K562 (cell line): ENCODE measurements around the gene TICRR. TPM values are rescaled to one million over a fixed set of nuclear protein-coding genes. Genes with fewer than 3 reads are reported as not detected.
A peak's percentile ranks its signal among the peaks of the same experiment; 100 is the strongest.

Experiments
- ATAC-seq: fragments of 200-7000 bp; cut with Tn5 transposase; 3 replicates; pipeline ENCODE4 v1.9.1; 2020; ENCODE audit warnings: moderate library complexity
- BruUV-seq: library from RNA; stranded (reverse); fragments of 400-500 nt; replicated peaks from 2 replicates; lab custom pipeline; 2021; lab: Mats Ljungman, UMichigan
- CTCF ChIA-PET: fragments of 300-600 bp; formaldehyde crosslinking; extraction: SDS; loops from one replicate; lab custom pipeline; 2021; ENCODE audit warnings: low intra/inter-chr PET ratio; lab: Yijun Ruan, JAX
- POLR2A ChIA-PET: fragments of 300-600, 350-650 bp; sonication (Branson Sonifier 250); formaldehyde crosslinking; extraction: SDS; loops from one replicate; lab custom pipeline; 2021; ENCODE audit warnings: antibody characterized with exemption, inconsistent platforms; lab: Yijun Ruan, JAX
- DNase-seq, 4 experiments: peaks; one replicate each; pipeline versions ENCODE4 v3.0.0 to v3.0.0-alpha.2; 2011 to 2018; ENCODE audit warnings: low spot score in 3 of 4, mixed read lengths in 3 of 4; ENCODE audit errors: extremely low read depth in 1 of 4
- FAIRE-seq: peaks from 2 replicates; lab custom pipeline; 2011; peaks lifted over from hg19 to GRCh38; lab: Jason Lieb, UNC
- H2AFZ ChIP-seq: 2 replicates; pipeline ENCODE4 v1.6.0; 2011; ENCODE audit warnings: low read depth, low read length, control low read depth, inconsistent platforms
- H3K27ac ChIP-seq: fragments of 200-600 bp; 3 replicates; pipeline ENCODE4 v1.8.0; 2011; ENCODE audit warnings: low read depth, mild to moderate bottlenecking, control low read depth, inconsistent platforms, low read length, moderate library complexity, mixed read lengths; ENCODE audit errors: extremely low read depth
- H3K27me3 ChIP-seq, 2 experiments: fragments of 300-600 bp in 1 of 2; 2 replicates in 1 of 2; 3 replicates in 1 of 2; pipeline versions ENCODE4 v1.6.0 to v1.8.0; 2011; ENCODE audit warnings: inconsistent platforms in 2 of 2, low read length in 2 of 2, mild to moderate bottlenecking in 1 of 2, mixed read lengths in 1 of 2, moderate library complexity in 1 of 2; ENCODE audit not compliant: control insufficient read depth in 2 of 2, insufficient read depth in 2 of 2
- H3K36me3 ChIP-seq: fragments of 300-600 bp; 3 replicates; pipeline ENCODE4 v1.8.0; 2011; ENCODE audit warnings: mild to moderate bottlenecking, low read length, inconsistent platforms; ENCODE audit not compliant: control insufficient read depth, insufficient read depth
- H3K4me1 ChIP-seq, 2 experiments: fragments of 200-600 bp in 1 of 2; replicated peaks in 1 of 2; 2 replicates in 1 of 2; 3 replicates in 1 of 2; pipeline versions ENCODE4 v1.5.1 to v1.8.0; 2011; ENCODE audit warnings: inconsistent platforms in 2 of 2, low read length in 2 of 2, mild to moderate bottlenecking in 1 of 2, mixed read lengths in 1 of 2, moderate library complexity in 1 of 2; ENCODE audit not compliant: control insufficient read depth in 2 of 2, insufficient read depth in 2 of 2
- H3K4me2 ChIP-seq: 2 replicates; pipeline ENCODE4 v1.6.1; 2011; ENCODE audit warnings: low read length, control low read depth, inconsistent platforms, mixed read lengths; ENCODE audit not compliant: insufficient read depth
- H3K4me3 ChIP-seq: fragments of 200-600 bp; sonication (generic), shearing (Covaris generic); 2 replicates; pipeline ENCODE4 v1.5.1; 2016; ENCODE audit warnings: control low read depth, inconsistent platforms
- H3K79me2 ChIP-seq: fragments of 200-600 bp; 3 replicates; pipeline ENCODE4 v1.8.0; 2011; ENCODE audit warnings: low read length, inconsistent platforms; ENCODE audit not compliant: control insufficient read depth, insufficient read depth
- H3K9ac ChIP-seq, 2 experiments: 2 replicates each; pipeline versions ENCODE4 v1.6.0 to v1.6.1; 2011; ENCODE audit warnings: low read depth in 2 of 2, low read length in 2 of 2, control low read depth in 1 of 2, inconsistent platforms in 1 of 2, mild to moderate bottlenecking in 1 of 2, mixed read lengths in 1 of 2; ENCODE audit not compliant: insufficient read depth in 1 of 2
- H3K9me1 ChIP-seq: one replicate; pipeline ENCODE4 v1.6.0; 2011; ENCODE audit warnings: inconsistent platforms, mild to moderate bottlenecking, low read length, moderate library complexity; ENCODE audit not compliant: control insufficient read depth, insufficient read depth
- H3K9me3 ChIP-seq: replicated peaks from 2 replicates; pipeline ENCODE4 v1.5.1; 2011; ENCODE audit warnings: low read depth, low read length, inconsistent platforms; ENCODE audit not compliant: control insufficient read depth, insufficient read depth
- H4K20me1 ChIP-seq: replicated peaks from 2 replicates; pipeline ENCODE4 v1.6.1; 2011; ENCODE audit warnings: low read length, inconsistent platforms, mixed read lengths; ENCODE audit not compliant: control insufficient read depth, insufficient read depth
- ARNT ChIP-seq, 2 experiments: fragments of 450-650 bp; IDR thresholded peaks; 2 replicates each; pipeline ENCODE4 v1.6.1; 2016; ENCODE audit warnings: mild to moderate bottlenecking in 1 of 2
- ZNF384 ChIP-seq: IDR thresholded peaks from 2 replicates; pipeline ENCODE4 v1.6.1; 2012; ENCODE audit warnings: low read depth, low read length, improper control_type of control experiment
- WGBS: fragments of 100-300 bp; shearing (Covaris generic); methylation state at CpG from one replicate; pipeline ENCODE4 v1.1.6; 2016; ENCODE audit warnings: low coverage, mixed read lengths; ENCODE audit not compliant: insufficient coverage; ENCODE audit errors: missing lambda C conversion rate; 5-methylcytosine and 5-hydroxymethylcytosine counted together
- in situ Hi-C: fragments of 300-500 bp; cut with MboI; formaldehyde crosslinking; loops from 4 replicates; pipeline ENCODE4 v1.15.0; 2018; ENCODE audit warnings: inconsistent platforms, mixed read lengths
- intact Hi-C: fragments of 100-400 bp; cut with micrococcal nuclease; formaldehyde crosslinking; loops from 2 replicates; pipeline ENCODE4 v1.14.2; 2022
- polyA plus RNA-seq, 8 experiments: library from polyadenylated mRNA; depleted of rRNA in 4 of 8; stranded (reverse) in 5 of 8; unstranded in 3 of 8; fragments of >200 nt; fragmentation: Nextera tagmentation in 2 of 8; fragmentation: Illumina TruSeq in 1 of 8; extraction: Ambion mirVana in 2 of 8; extraction: Trizol in 1 of 8; gene quantifications; 2 replicates each; pipeline versions ENCODE4 v1.2.1 to v1.2.3, GENCODE V29; 2011 to 2014; ENCODE audit warnings: inconsistent platforms in 1 of 8, missing spikeins in 1 of 8
- total RNA-seq, 7 experiments: library from RNA; depleted of rRNA in 6 of 7; stranded (reverse); fragments of >200 nt in 6 of 7; fragmentation: Illumina TruSeq in 2 of 7; extraction: Trizol in 2 of 7; gene quantifications; 2 replicates each; pipeline versions ENCODE4 v1.2.1 to v1.2.3, GENCODE V29; 2011 to 2021; ENCODE audit warnings: low replicate concordance in 1 of 7
- TF ChIP-seq, protein P1 (sequence below), 2 experiments: fragments of 450-650 bp in 1 of 2; sonication (generic) in 1 of 2; formaldehyde crosslinking in 1 of 2; IDR thresholded peaks; 2 replicates each; pipeline versions ENCODE4 v1.7.1 to v1.9.0; 2016 to 2022; ENCODE audit warnings: inconsistent platforms in 1 of 2, mild to moderate bottlenecking in 1 of 2, missing genetic modification reagents in 1 of 2
- TF ChIP-seq, protein P2 (sequence below): fragments of 450-650 bp; IDR thresholded peaks from 2 replicates; pipeline ENCODE4 v1.6.1; 2016

The TICRR gene
- total and polyA plus RNA-seq, 9 of the 15 experiments (the other 6 are each of a cell fraction or from before 2014, with no cell fraction given): 0.84 to 22.9 (median 13.7) TPM

DNA sequence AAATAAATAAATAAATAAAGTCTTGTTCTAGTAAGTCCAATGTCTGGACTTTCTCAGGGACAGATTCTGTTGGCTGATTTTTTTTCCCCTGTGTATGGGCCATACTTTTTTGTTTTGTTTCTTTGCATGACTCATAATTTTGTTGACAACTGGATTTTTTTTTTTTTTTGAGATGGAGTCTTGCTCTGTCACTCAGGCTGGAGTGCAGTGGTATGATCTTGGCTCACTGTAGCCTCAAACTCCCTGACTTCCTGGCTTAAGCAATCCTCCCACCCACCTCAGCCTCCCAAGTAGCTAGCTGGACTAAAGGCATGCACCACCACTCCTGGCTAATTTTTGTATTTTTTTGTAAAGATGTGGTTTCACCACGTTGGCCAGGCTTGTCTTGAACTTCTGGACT lies 38.9 kb downstream of the TICRR start:
- no peaks in the 10 kb centered on the region for H3K4me1 ChIP-seq
- CTCF ChIA-PET: no interaction called here

More for the DNA sequence above, 38.9 kb downstream of the TICRR start:
- H4K20me1 ChIP-seq: no peaks in the 10 kb centered on the region; the same call in 1 of the 2 replicates
- no peaks in the 10 kb centered on the region for H3K9me1 ChIP-seq
- TF ChIP-seq, protein P1, sequence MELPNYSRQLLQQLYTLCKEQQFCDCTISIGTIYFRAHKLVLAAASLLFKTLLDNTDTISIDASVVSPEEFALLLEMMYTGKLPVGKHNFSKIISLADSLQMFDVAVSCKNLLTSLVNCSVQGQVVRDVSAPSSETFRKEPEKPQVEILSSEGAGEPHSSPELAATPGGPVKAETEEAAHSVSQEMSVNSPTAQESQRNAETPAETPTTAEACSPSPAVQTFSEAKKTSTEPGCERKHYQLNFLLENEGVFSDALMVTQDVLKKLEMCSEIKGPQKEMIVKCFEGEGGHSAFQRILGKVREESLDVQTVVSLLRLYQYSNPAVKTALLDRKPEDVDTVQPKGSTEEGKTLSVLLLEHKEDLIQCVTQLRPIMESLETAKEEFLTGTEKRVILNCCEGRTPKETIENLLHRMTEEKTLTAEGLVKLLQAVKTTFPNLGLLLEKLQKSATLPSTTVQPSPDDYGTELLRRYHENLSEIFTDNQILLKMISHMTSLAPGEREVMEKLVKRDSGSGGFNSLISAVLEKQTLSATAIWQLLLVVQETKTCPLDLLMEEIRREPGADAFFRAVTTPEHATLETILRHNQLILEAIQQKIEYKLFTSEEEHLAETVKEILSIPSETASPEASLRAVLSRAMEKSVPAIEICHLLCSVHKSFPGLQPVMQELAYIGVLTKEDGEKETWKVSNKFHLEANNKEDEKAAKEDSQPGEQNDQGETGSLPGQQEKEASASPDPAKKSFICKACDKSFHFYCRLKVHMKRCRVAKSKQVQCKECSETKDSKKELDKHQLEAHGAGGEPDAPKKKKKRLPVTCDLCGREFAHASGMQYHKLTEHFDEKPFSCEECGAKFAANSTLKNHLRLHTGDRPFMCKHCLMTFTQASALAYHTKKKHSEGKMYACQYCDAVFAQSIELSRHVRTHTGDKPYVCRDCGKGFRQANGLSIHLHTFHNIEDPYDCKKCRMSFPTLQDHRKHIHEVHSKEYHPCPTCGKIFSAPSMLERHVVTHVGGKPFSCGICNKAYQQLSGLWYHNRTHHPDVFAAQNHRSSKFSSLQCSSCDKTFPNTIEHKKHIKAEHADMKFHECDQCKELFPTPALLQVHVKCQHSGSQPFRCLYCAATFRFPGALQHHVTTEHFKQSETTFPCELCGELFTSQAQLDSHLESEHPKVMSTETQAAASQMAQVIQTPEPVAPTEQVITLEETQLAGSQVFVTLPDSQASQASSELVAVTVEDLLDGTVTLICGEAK (IDR thresholded peaks at IDR 0.05): 0 out of 2 replicates have a peak, but pooled peaks have one; percentile 46
- TF ChIP-seq, protein P1 (CRISPR knock-in tag; IDR thresholded peaks at IDR 0.05): no peak
- no peak for TF ChIP-seq ARNT (IDR thresholded peaks at IDR 0.05)
- peak; percentile 54; the same call in 1 of the 2 replicates for TF ChIP-seq ZNF384
- TF ChIP-seq, protein P2, sequence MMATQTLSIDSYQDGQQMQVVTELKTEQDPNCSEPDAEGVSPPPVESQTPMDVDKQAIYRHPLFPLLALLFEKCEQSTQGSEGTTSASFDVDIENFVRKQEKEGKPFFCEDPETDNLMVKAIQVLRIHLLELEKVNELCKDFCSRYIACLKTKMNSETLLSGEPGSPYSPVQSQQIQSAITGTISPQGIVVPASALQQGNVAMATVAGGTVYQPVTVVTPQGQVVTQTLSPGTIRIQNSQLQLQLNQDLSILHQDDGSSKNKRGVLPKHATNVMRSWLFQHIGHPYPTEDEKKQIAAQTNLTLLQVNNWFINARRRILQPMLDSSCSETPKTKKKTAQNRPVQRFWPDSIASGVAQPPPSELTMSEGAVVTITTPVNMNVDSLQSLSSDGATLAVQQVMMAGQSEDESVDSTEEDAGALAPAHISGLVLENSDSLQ: peak; percentile 69
- TF ChIP-seq, all 486 proteins: peak for 3
- Histone ChIP-seq H3K27ac (no peak overlapping the region), H3K9ac (no peak overlapping the region), H3K79me2 (peaks cover 13% of the 10 kb centered on the region; the same call in 2 of the 3 replicates), H3K4me3 (no peak overlapping the region), H3K9me3 (no peaks in the 10 kb centered on the region), H3K36me3 (peaks cover 93% of the 10 kb centered on the region), H3K27me3 (no peaks in the 10 kb centered on the region), H3K4me2 (no peak overlapping the region), H2AFZ (no peak overlapping the region)
- FAIRE-seq (no peak), ATAC-seq (no peak), DNase-seq (no peak)
- in situ Hi-C loops (no loop called here), intact Hi-C loops (no loop called here)
- no TSS peak for BruUV-seq
- WGBS: 92% methylated on average over 1 of the region's 1 CpG
- POLR2A ChIA-PET: no interaction called here
